NT2/D1 (cell line): ENCODE measurements around the gene SFTPA2.
"Not testable (repeated sequence)": the region's sequence is repeated elsewhere in the genome, so short reads cannot be mapped to it uniquely, and the experiment has no call there.

Experiments used
- DNase-seq: peaks from one replicate; pipeline ENCODE4 v3.0.0-alpha.2; 2011; ENCODE audit warnings: low read depth, low spot score
- H3K27me3 ChIP-seq: 2 replicates; pipeline ENCODE4 v1.6.0; 2011; ENCODE audit warnings: mild to moderate bottlenecking; ENCODE audit not compliant: insufficient read length, insufficient read depth
- H3K36me3 ChIP-seq: 2 replicates; pipeline ENCODE4 v1.6.1; 2011; ENCODE audit warnings: mild to moderate bottlenecking, low read length, mixed read lengths; ENCODE audit not compliant: insufficient read depth, insufficient read length
- H3K4me1 ChIP-seq: 2 replicates; pipeline ENCODE4 v1.5.1; 2011; ENCODE audit not compliant: insufficient read depth, insufficient read length
- H3K4me3 ChIP-seq: 2 replicates; pipeline ENCODE4 v1.5.1; 2011; ENCODE audit warnings: low read depth; ENCODE audit not compliant: insufficient read length
- H3K9ac ChIP-seq: 2 replicates; pipeline ENCODE4 v1.6.0; 2011; ENCODE audit warnings: low read depth; ENCODE audit not compliant: insufficient read length
- H3K9me3 ChIP-seq: 2 replicates; pipeline ENCODE4 v1.5.1; 2011; ENCODE audit warnings: mild to moderate bottlenecking, low read length; ENCODE audit not compliant: insufficient read depth
- SUZ12 ChIP-seq: IDR thresholded peaks from 2 replicates; pipeline ENCODE4 v1.6.1; 2011; ENCODE audit not compliant: insufficient read length, insufficient read depth; ENCODE audit errors: extremely low read depth
- YY1 ChIP-seq: IDR thresholded peaks from 2 replicates; pipeline ENCODE4 v1.6.1; 2011; ENCODE audit not compliant: insufficient read length, insufficient read depth
- ZNF274 ChIP-seq: IDR thresholded peaks from 2 replicates; pipeline ENCODE4 v1.6.1; 2011; ENCODE audit warnings: mild to moderate bottlenecking, low read depth, low read length

Gene SFTPA2

GRCh38 chr10:79559726-79560125 is 481 bp downstream of the SFTPA2 start:
- no peak overlapping the region for H3K9ac ChIP-seq
- no peaks in the 10 kb centered on the region for H3K36me3 ChIP-seq
- H3K27me3 ChIP-seq, result peaks cover 18% of the 10 kb centered on the region
- no peak for DNase-seq
- no peaks in the 10 kb centered on the region for H3K4me1 ChIP-seq
- no peak for TF ChIP-seq ZNF274
- TF ChIP-seq YY1, result no peak
- no peak overlapping the region for H3K4me3 ChIP-seq
- H3K9me3 ChIP-seq, result no peaks in the 10 kb centered on the region

- not testable (repeated sequence) for H3K36me3 ChIP-seq, H3K4me1 ChIP-seq, H3K9me3 ChIP-seq, DNase-seq, H3K9ac ChIP-seq, H3K4me3 ChIP-seq
- H3K27me3 ChIP-seq, result peaks cover 14% of the 10 kb centered on the region
These were observed 3.2 kb downstream of the SFTPA2 start for GRCh38 chr10:79556961-79557360.

- no peak overlapping the region for H3K4me3 ChIP-seq
- no peak for DNase-seq
- no peaks in the 10 kb centered on the region for H3K4me1 ChIP-seq
- H3K27me3 ChIP-seq, result peaks cover 15% of the 10 kb centered on the region
- no peak overlapping the region for H3K9ac ChIP-seq
- no peaks in the 10 kb centered on the region for H3K9me3 ChIP-seq
- TF ChIP-seq SUZ12 (no peak), ZNF274 (no peak), YY1 (no peak)
- no peaks in the 10 kb centered on the region for H3K36me3 ChIP-seq
These were observed 4.6 kb downstream of the SFTPA2 start for GRCh38 chr10:79555354-79556309.

GRCh38 chr10:79552143-79552542 is 8.1 kb downstream of the SFTPA2 start:
- H3K27me3 ChIP-seq, result peaks cover 7% of the 10 kb centered on the region
- H3K36me3 ChIP-seq, result no peaks in the 10 kb centered on the region
- H3K4me1 ChIP-seq, result no peaks in the 10 kb centered on the region
- no peaks in the 10 kb centered on the region for H3K9me3 ChIP-seq
- no peak overlapping the region for H3K4me3 ChIP-seq
- H3K9ac ChIP-seq, result no peak overlapping the region
- TF ChIP-seq ZNF274 (no peak), SUZ12 (no peak)
- DNase-seq, result no peak

DNA sequence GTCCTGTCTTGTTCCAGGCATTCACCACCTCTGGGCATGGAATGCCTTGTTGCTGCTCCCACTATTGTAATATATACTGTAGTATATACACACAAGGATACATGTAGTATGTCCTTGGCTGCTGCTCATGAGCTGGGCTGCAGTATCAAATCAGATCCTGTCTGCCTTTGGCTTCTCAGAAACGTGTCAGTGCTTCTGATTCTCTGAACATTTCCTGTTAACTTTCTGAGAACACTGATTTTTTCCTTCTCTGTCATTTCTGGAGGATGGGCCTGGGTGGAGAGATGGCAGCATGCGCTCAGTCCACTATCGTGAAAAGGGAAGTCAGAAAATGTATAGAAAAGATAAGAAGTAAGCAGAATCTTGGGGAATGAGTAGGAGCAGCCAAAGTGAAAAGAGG is 12.2 kb downstream of the SFTPA2 start:
- H3K4me3 ChIP-seq, result no peak overlapping the region
- H3K4me1 ChIP-seq, result no peaks in the 10 kb centered on the region
- H3K9ac ChIP-seq, result no peak overlapping the region
- H3K36me3 ChIP-seq, result no peaks in the 10 kb centered on the region
- peaks cover 7% of the 10 kb centered on the region for H3K27me3 ChIP-seq
- no peaks in the 10 kb centered on the region for H3K9me3 ChIP-seq
- no peak for DNase-seq
- TF ChIP-seq YY1, result no peak

DNA sequence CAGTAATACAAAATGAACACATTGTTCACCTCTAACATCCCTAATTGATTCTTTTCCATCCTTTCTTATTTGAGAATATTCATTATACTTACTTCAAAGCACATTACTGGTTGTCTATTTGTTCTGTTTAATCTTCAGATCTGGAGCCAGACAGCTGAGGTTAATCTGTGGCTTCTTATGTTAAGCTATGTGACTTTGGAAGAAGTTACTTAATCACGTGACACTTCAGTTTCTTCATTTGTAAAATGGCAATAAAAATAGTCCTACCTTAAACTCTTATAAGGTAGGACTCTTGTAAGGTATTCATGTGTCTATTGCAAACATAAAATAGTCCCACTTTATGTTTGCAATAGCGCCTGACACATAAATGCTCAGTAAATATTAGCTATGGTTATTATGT is 13.1 kb downstream of the SFTPA2 start:
- H3K27me3 ChIP-seq, H3K36me3 ChIP-seq, H3K9ac ChIP-seq, H3K4me3 ChIP-seq, DNase-seq, H3K9me3 ChIP-seq, H3K4me1 ChIP-seq: not testable (repeated sequence)

GRCh38 chr10:79544926-79545659 is 15.1 kb downstream of the SFTPA2 start:
- not testable (repeated sequence) for H3K36me3 ChIP-seq, H3K9ac ChIP-seq, H3K4me3 ChIP-seq, DNase-seq, H3K9me3 ChIP-seq, H3K27me3 ChIP-seq, H3K4me1 ChIP-seq

GRCh38 chr10:79544408-79544807 is 15.8 kb downstream of the SFTPA2 start:
- H3K9me3 ChIP-seq, H3K9ac ChIP-seq, H3K36me3 ChIP-seq, H3K27me3 ChIP-seq, H3K4me3 ChIP-seq, H3K4me1 ChIP-seq, DNase-seq: not testable (repeated sequence)
